HG03175 (cell line): Measurements from ENCODE around the gene MYBPC3.

Experiments used
- ATAC-seq: cut with Tn5 transposase; IDR thresholded peaks from one replicate; pipeline ENCODE4 v1.9.1; 2021; ENCODE audit warnings: mild to moderate bottlenecking, moderate library complexity; ENCODE audit not compliant: unreplicated experiment

The MYBPC3 gene

DNA sequence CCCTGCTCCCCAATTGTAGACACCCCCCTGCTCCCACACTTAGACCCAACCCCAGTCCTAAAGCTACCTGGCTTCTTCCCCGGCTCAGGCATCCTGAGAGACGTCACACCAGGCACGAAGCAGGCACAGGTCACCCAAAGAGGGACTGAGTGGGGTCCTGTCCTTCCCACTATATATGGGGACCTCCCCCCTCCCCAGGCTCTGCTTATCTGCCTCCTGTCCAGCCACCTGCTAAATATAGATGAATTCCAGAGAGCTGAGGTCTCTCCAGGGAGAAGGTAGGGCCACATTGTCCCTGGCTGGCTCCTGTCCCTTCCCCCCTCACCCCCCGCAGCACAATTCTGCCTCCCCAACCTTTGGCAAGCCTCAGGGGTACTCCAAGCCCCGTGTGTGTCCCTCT lies at the start of gene MYBPC3:
Gene MYBPC3 (minus strand): TSS at position 147 of the 400 bp plus-strand sequence. CDS start 55 bp downstream, at position 92.
- no peak for ATAC-seq

- peak; percentile 79 for ATAC-seq
Measured at GRCh38 chr11:47400768-47401279, 48.3 kb upstream of the MYBPC3 start.

DNA sequence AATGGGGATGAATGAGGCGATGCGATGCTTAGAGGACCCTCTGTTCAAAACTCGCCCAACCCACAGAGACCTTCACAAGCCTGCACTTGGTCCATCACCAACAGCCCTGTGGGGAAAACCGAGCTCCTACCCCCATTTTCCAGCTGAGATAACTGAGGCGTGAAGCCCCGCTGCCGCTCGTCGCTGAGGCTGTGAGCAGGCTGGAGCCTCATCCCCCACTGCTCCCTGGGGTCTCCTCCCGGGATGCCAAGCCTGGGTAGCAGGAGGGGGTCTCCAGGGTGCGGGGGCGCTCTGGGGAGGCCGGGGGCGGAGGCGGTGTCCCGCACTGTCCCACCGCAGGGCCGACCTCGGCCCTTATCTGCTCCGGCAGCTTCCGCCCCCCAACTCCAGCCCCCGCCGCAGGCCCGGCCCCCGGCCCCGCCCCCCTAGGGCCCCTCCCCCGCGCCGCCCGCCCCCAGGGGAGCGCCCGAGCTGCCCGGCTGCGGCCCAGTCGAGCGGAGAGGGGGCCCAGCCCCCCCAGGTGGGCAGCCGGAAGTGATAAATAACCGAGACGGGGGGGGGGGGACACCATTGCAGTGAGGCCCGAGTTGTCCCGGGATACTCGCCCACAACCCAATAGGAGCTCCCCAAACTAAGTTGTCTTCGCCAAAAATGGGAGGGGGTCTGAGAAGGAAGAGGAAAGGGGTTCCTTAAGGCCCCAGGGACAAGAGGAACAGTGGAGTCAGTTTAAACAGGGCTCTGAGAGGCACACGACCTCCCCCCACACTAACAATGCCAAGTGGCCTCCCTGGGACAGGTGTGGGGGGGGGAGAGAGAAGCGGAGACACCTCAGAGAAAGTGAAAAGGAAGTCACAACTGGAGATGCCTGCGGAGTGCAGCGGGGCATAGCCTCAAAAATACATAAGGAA lies 47.6 kb upstream of the MYBPC3 start:
- peak; percentile 57 for ATAC-seq

DNA sequence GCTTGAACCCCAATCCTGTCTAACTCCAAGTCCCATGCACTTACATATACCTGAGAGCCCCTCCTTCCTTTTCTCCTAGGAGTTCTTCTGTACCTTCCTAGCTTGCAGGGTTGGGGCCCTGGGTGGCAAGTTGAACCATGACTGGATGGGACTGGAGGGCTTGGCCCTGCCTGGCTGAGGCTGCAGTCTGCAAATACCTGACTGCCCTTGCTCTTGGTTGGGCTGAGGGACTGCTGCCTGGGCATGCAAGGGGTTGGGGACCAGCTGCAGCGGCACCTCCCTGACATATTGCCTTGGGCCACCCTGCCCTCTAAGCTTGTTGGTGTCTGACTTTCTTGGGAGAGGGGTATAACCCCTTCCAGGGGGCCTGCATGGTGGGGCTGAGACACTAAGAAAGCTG lies 46.0 kb upstream of the MYBPC3 start:
- ATAC-seq: no peak

- no peak for ATAC-seq
Measured at GRCh38 chr11:47398011-47398410, 45.5 kb upstream of the MYBPC3 start.

GRCh38 chr11:47396049-47396320 lies 43.5 kb upstream of the MYBPC3 start:
- ATAC-seq: no peak

GRCh38 chr11:47395223-47396048 lies 42.9 kb upstream of the MYBPC3 start:
- no peak for ATAC-seq

GRCh38 chr11:47394322-47395222 lies 42.1 kb upstream of the MYBPC3 start:
- peak; percentile 68 for ATAC-seq

- ATAC-seq: no peak
Measured at GRCh38 chr11:47394050-47394321, 41.5 kb upstream of the MYBPC3 start.

DNA sequence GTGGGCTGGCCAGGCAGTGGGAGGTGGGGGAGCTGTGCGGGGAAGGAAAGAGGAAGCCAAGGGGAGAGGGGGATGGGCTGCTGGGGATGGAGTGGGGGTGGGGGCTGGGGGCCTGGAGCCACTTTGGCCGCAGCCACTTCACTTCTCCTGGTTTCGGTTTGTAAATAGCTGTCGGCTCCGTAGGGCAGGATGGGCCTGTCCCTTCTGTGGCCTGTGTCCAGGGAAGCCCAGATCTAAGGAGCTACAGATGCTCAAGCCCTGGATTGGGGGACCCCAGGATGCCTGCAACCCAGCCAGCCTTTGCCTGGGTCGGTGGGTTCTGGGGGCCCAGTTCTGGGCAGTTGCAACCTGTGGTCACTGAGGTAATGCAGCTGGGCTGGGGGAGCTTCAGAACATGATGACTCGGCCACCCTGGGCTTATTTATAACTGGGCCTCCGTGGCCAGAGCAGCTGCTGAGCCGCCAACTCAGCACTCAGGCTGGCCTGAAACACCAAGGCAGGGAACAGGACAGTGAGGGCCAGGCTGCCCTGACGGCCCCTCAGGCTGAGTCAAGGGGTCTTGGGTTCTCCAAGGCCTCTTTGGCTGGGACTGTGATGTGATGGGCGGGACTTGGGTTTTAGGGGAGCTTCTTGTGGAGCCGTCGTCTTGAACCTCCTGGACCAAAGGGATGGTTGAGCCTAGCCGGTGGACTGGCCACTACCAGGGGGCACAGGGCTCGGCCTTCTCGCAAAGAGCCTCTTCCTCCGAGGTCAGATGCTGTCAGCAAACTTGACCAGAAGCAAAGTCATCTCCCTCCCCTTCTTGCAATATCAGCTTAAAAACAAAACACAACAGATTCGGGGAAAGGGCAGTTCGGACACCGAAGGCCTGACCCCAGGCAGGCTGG lies 40.9 kb upstream of the MYBPC3 start:
- no peak for ATAC-seq

GRCh38 chr11:47392546-47393162 lies 40.2 kb upstream of the MYBPC3 start:
- no peak for ATAC-seq

DNA sequence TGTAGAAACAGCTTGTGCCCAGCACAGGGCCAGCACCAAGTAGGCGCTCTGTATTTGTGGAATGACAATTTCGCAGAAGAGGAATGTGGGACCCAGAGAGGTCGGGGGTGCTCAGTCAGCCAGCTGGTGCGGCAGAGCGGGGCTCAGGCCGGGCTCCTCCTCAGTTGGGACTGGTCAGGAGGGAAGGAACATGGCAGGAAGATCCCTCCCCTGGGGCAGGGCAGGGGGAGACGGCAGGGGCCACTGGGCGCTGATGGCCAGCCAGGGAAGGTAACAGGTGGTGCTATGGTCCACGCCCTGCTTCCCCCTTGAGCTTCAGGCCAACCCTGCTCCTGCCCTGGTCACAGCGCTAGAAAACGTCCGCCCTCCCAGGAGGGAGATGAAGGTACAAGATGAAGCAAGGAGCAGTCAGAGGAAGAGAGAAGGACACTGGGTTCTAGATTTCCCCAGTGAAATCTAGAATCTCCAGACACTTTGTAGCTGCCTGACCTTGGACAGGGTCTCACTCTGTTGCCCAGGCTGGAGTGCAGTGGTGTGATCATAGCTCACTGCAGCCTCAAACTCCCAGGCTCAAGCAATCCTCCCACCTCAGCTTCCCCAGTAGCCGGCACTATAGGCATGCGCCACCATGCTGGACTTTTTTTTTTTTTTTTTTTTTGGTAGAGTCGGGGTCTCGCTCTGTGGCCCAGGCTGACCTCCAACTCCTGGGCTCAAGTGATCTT lies 39.4 kb upstream of the MYBPC3 start:
- no peak for ATAC-seq

- no peak for ATAC-seq
Measured at GRCh38 chr11:47391077-47391583, 38.6 kb upstream of the MYBPC3 start.

- no peak for ATAC-seq
Measured at GRCh38 chr11:47390422-47390760, 37.9 kb upstream of the MYBPC3 start.

- ATAC-seq: no peak
Measured at GRCh38 chr11:47389577-47390421, 37.3 kb upstream of the MYBPC3 start.

GRCh38 chr11:47388697-47389576 lies 36.4 kb upstream of the MYBPC3 start:
- ATAC-seq: no peak
